Anterior cingulate cortex (tissue), 58 donors: ENCODE results near the gene FLNA.

ENCODE experiments used
- DNase-seq, 58 donors: peaks; one replicate each; lab custom pipeline; 2025; lab: John Stamatoyannopoulos, UW

FLNA gene

DNA sequence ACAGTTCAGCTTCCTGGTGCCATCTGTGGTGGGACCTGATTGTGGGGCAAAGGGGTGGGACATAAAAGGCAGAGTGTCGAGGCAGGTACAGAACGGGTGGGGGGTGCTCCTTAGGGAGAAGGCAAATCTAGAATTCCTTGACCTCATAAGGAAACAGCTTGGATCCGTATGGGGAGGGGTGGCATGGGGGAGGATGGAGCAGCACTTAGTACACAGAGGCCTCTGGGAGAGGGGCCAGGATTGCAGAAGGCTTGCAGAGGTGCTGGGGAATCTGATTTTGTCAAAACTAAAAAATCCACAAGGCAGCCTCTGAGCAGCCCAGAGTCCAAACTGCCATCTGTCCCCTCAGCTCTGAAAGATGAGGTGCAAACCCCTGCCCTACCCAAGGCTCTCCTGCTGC, 2.3 kb upstream of the FLNA start:
- DNase-seq = peak in 1 of 58 donors; percentile 12

DNA sequence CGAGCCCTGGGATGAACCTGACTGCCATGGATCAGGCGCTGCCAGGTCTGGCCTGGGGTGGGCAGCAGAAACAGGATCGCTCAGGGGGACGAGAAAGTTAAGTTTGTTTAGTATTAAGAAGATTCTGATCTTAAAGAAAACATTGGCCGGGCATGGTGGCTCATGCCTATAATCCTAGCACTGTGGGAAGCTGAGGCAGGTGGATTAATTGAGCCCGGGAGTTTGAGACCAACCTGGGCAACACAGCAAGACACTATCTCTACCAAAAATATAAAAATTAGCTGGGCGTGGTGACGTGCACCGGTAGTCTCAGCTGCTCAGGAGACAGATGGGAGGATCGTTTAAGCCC, 696 bp upstream of the FLNA start:
- no peak for DNase-seq

DNA sequence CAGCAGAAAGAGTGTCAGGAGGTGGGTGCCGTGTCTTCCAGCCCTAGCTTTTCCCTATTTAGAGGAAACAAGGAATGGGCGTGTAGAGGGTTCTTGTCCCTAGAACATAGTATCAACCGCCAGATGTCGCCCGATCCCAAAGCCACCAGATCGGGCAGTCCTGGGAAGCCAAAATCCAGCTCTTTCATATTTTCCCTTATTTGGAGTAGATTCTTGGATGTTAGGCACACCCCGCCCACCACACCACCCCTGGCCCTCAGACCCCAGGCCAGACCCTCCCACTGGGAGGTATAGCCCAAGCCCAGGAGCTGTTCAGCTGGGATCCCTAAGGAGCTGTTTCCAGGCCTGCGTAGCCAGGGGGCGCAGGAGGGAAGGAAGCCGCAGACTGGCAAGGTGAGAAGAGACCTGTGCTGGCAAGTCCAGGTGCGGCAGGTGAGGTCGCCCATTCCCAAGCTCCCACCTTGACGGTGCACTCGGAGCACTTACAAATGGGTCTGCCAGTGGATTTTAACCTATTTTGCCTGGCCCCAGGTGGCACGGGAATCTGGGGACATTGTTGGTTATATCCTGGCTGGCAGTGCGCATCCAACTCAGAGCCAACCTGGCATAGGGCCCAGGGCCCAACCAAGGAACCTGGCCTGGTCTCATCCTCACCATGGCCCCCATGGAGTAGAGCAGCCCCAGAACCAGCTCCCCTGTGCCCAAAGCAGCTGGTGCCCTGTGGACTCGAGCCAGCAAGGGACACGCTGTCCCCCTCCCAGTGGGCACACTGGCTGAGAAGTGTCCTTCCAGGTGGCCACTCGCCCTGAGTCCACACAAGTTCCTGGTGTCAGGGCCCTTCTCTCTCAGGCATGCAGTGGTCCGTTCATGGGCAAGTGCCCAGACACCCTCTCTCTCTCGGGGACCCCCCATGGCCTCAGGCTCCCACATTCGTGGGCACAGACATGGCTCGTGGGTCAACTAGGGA, 811 bp downstream of the FLNA start:
- peak in 37 of 58 donors; percentile 1 to 65 (median 41) for DNase-seq

DNA sequence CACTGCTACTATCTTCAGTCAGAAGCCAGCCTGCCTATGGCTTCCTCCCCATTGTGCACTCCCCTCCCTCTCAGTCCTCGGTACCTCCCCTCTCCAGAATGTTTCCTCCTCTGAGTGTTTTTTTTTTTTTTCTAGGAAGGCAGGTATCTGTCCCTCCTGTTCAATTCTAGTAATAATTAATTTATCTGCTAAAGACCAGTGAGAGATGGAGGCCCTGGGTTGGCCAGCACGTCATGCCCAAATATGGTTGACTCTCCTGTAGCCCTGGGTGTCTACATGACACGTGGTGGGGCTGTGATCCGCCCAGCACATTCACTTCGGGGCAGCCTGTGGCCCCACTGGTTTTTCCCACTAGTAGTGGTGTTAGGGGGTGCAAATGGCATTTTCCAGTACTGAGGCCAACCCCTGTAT, 1.8 kb downstream of the FLNA start:
- no peak for DNase-seq

DNA sequence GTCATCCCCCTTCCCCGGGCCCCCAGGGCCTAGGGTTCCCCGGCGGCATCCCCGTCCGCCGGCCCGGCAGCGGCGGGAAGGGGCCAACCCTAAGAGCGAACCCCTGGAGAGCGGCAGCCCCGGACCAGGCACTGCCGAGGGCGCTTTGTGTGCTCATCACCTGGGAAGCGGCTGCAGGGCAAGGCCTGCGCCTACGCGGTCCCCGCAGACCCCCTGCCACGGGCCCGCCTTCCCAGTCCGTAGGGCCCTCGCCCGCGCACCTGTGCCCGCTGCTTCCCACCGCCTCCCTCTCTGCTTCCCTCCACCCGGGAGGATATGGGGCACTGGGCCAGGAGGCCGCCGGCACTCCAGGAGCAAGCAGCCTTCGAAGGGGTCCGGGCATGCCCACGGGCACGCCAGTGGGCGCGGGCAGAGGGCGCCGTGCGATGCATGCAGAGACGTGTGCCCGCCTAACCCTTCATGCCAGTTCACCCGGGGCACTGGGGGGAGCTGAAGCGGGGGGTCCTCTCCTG, 2.6 kb downstream of the FLNA start:
- no peak for DNase-seq

DNA sequence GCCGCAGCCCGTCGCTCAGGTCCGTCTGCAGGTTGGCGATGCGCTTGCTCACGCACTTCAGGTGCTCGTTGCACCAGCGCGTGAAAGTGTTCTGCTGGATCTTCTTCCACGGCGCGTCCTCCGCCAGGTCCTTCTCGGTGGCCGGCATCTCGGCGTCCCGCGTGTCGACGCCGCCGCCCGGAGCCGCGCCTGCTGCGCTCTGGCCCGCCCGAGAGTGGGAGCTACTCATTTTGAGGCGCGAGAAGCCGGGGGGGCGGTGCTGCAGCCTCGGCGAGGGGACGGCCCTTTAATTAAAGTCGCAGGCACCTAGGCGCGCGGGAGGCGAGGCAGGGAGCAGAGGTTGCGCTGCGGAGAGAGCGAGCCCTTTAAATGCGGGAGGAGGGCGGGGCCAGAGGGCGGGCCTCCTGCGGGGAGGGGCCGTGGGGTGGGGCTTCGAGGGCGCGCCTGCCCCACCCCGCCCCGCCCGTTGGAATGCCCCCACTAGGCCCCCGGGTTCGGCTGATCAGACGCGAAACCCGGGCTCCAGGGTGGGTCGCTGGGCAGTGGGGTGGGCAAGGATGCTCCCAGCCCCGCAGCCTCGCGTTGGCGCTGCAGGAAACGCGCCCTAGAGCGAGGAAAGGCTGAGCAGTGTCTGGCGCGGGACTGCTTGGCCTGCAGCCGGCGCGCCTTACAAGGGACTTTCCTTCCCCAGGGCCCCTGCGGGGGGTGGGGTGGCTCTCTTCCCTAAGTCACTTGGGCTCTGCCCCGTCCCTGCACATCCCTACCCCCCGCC, 3.2 kb downstream of the FLNA start:
- peak in 56 of 58 donors; percentile 15 to 93 (median 83) for DNase-seq

DNA sequence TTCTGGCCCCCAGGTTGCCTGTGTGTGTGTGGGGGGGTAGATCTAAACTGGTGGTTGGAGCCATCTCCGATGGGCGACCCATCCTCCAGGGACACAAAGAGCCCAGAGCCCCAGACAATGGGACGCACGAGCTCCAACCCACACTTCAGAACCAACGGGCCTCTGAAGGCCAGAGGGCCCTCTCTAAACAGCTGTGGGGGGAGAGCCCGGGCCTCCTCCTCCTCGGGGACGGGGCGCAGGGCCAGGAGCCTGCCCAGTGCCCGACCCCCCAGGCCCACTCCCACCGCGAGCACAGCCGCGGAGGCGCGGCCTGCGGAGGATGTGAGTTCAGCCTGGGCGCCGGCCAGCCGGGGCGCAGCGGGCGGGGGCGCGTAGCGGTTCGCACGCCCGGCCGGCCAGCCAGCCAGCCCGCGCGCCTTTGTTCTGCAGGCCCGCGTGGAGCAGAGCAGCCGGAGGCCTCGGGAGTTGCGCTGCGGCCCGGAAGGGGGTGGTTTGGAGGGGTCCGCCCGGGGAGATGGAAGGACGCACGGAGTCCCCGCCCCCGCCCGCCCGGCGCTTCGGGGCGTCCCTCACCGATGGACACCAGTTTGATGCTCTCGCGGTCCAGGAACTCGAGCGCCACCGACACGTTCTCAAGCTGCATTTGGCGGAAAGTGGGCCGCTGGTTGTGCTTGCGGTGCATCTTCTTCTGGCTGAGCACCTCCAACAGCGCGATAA, 4.0 kb downstream of the FLNA start:
- peak in 3 of 58 donors; percentile 11 to 20 (median 12) for DNase-seq

DNA sequence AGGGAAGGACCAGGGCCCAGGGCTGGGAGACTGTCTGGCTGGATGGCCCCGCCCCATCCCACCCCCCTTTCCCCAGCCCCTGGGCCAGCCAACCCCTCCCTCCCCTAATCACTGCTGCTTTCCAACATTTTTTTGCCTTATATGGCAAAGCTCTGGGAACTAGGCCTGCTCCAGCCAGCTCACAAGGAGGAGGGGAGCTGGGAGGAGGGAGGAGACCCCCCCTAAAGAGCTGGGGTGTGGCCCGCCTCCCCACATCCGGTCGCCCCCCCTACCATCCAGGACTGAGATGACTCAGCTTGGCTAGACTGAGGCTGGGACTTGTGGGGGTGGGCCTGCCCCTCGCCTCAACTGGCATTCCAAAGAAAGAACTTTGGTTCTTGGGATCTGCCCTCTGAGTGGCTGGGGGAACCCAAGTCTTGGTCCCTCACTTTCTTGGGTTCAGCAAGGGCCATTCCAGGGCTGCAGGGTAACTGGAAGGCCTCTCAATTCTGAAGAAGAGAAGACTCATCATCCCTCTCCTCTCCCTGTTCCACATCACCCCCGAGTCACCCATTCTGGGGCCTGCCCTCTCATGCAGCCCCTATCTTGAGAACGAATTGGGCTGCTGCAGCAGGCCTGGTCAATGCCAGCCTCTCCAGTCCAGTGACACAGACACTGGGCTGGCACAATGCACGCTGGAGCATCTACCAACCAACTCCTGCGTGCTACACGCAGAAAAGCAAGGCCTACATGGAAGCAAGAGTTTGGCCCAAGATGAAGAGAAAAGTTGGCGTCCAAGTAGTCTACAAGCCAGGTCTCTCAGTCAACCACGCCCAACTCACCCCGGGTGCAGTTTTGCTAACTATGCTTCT, 4.8 kb downstream of the FLNA start:
- DNase-seq = peak in 38 of 58 donors; percentile 7 to 71 (median 33)

DNA sequence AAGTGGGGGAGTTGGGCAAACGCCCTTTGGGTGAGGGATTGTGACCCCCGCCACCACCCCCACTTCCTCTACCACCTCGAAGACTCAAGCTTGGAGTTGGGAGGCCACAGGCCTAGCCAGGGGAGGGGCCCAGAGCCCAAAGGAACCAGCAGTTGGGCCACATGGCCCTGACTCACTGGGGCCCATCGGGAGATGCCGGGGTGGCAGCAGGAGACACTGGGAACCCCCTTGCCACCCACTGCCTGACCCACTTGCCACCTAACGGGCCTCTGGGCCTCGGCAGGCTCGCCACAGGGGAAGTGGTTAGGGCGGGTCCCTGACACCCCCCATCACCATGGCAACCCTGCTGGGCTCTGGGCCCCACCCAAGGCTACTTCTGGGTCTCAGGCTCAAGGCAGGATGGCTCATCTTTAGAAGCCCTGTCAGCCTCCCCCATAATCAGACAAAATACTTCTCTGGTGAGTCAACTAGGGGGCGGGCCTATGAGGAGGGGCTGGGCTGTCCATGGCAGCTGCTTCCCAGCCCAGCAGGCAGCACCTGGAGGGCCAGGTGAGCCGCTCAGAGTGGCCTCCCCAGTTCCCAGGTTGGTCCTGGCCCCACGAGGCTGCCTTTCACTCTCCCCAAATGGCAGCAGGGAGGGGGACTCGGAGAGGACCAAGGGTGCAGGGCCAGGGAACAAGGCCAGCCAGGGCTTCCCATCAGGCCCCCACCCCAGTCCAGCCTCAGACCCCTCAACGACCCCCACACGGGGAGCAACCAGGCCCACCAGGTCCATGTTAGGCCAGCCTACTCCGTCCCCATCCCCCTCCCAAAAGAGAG, 5.6 kb downstream of the FLNA start:
- peak in 2 of 58 donors; percentile 5 to 42 for DNase-seq

DNA sequence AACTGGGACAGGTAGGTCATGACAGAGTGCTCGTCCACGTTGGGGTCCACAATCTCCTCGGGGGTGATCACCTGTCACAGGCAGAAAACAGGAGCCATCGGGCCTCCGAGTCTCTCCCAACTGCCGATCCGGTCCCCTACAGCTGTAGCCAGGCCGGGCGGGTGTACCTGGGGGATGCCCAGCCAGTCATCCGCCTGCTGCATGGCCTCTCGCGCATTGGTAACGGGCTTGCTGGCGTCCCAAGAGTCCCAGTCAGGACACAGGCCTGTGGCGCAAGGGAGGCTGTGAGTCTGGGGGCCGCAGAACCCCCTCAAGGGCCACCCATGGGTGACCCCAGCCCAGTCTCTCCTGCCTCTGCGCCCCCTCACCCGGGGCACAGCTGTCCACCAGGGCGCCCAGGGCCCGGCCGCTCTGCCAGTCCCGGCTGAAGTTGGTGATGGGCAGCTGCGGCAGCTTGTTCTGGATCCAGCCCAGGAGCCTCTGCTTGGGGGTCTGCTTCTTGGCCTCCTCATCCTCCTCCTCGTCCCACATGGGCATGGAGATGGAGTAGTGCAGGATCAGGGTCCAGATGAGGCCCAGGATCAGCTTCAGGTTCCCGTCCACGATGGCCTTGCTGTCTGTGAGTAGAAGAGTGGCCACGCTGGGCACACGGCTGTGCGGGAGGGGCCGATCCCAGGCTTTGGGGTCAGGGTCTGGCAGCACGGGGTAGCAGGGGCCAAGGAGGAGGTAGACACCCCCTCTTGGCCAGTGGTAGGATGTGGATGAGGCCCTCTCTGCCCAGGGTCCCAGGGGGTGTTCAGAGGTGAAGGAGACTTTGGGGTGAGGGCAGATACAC, 6.7 kb downstream of the FLNA start:
- DNase-seq = no peak

DNA sequence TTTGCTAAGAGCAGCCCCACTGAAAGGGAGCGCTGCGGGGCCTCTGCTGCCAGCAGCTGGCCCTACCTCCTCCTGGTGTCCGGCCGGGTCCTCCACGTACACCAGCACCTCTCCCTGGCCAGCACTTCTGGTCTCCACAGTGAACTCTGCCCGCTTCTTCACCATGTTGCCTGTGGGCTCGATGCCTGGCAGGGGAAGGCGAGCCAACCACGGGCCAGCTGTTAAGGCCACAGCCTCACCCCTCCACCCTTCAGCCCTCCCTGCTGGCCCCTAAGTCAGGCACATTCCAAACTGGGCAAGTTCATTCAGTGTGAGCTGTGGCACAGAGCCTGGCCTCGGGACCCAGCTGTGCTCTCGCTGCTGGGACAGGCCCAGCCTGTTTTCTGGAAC, 7.8 kb downstream of the FLNA start:
- peak in 32 of 58 donors; percentile 2 to 70 (median 27) for DNase-seq

DNA sequence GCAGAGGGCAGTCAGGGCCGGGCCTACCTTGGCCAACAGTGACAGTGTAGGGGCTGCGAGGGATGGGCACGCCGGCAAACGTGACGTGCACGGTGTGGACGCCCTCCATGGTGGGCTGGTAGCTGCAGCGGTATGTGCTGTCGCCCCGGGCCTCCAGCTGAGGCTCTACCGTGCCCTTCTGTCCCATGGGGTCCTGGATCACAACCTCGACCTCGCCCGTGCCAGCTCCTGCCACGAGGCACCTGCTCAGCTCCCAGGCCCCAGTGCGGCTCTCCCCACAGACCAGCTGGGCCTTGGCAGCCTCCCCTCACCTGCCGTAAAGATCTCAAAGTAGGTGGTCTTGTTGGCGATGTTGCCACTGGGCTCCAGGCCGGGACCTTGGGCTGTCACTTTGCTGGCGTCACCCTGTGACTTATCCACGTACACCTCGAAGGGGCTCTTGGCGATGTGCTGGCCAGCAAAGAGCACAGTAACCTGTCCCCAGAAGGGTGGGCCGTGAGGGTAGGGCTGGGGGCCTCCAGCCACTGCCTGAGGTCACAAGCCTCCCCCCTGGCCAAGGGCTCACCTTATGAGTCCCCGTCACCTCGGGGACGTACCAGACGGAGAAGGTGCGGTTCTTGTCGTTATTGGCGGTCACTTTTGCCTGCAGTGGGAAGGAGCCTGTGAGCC, 8.3 kb downstream of the FLNA start:
- no peak for DNase-seq

DNA sequence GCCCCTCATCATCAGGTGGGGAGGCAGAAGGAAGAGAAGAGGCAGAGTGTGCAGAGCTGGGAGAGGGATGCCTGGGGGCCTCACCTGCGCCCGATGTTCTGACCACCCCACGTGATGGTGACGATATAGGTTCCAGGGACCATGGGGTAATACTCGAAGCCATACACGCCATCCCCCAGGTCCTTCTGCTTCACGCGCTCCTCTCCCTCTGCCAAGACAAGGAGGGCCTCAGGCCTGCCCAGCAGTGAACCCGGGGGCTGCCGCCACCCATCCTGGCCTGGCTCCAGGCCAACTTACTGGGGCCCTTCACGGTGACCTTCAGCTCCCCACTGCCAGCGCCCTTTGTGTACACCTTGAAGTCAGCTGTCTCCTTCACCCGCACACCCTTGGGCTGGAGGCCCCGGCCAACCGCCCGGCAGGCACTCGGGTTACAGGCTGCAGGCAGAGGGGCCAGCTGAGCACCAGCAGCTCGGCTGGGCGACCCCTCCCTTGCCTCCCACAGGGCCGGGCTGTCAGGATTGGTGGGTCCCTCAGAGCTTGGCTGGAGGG, 9.3 kb downstream of the FLNA start:
- no peak for DNase-seq

DNA sequence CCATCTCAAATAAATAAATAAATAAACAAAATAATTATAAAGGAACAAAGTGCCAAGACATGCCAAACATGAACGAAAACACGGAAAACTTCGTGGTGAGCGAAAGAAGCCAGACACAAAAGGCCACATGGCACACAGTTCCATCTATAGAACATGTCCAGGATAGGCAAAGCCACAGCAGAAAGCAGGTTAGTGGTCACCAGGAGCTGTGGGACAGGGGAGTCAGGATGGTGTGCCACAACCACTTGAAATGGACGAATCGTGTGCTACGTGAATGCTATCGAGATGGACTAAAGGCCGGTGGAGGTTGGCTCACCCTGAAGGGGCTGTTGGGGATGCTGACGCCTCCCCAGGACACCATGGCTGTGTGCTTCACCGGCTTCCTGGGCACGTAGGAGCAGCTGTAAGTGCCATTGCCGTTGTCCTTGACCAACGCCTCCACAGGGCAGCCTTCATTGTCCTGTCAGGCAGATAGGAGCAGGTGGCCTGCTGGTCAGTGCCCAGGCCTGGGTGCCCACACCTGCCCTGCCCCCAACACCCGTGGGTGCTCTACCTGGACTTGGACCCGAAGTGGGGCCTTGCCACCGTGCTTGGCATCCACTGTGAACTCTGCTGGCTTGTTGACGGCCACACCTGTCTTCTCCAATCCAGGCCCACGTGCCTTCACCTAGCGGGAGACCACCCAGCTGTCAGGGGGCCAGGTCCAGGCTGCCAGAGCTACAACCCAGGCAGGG, 10.6 kb downstream of the FLNA start:
- no peak for DNase-seq

DNA sequence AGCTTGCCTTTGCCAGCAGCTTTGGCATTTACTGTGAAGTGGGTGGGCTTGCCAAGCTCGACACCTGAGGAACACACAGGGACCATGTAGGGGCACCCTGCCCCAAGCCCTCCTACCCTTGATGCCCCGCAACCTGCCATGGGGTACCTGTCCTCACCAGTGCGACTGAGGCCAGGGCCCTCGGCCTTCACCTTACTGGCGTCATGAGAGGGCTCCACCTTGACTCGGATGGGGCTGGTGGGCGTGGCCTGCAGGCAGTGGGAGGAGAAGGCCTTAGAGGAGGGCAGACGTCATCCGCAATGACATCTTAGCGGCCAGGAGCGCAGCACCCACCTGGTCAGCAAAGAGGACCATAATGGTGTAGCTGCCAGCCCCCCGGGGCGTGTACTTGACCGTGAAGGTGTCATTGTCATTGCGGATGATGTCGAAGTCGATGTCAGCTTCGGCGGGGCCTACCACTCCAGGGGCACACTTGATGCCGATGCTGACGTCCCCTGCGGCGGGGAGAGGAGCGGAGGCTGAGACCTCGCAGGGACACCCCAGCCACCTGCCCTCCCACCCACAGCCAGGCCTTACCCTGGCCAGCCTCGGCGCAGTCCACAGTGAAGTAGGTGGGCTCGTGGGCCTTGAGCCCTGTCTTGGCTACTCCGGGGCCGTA, 12.2 kb downstream of the FLNA start:
- DNase-seq = no peak
